ENCODE measurements around the gene NEK7.

- TF ChIP-seq CTCF (IDR thresholded peaks at IDR 0.05) = no peak
- TF ChIP-seq ZFX (IDR thresholded peaks at IDR 0.05; ENCODE audit: borderline replicate concordance) = no peak
Observed at GRCh38 chr1:198201956-198202784, 45.4 kb downstream of the NEK7 start.
